GM21825 (cell line): ENCODE results near the gene PPP1R9B.

Experiments used
- ATAC-seq: cut with Tn5 transposase; IDR thresholded peaks from one replicate; pipeline ENCODE4 v1.9.1; 2021; ENCODE audit warnings: mild to moderate bottlenecking, moderate library complexity; ENCODE audit not compliant: unreplicated experiment

Gene PPP1R9B

GRCh38 chr17:50110591-50111349, 39.7 kb downstream of the PPP1R9B start:
- ATAC-seq = no peak

- ATAC-seq = no peak
Observed at GRCh38 chr17:50109785-50110184, 40.7 kb downstream of the PPP1R9B start.

- ATAC-seq = no peak
Observed at GRCh38 chr17:50109207-50109606, 41.3 kb downstream of the PPP1R9B start.

- ATAC-seq = no peak
Observed at GRCh38 chr17:50108556-50108955, 41.9 kb downstream of the PPP1R9B start.

GRCh38 chr17:50107790-50108414, 42.6 kb downstream of the PPP1R9B start:
- ATAC-seq = no peak

- no peak for ATAC-seq
Observed at GRCh38 chr17:50106393-50107131, 43.9 kb downstream of the PPP1R9B start.

- no peak for ATAC-seq
Observed at GRCh38 chr17:50105811-50106210, 44.7 kb downstream of the PPP1R9B start.

GRCh38 chr17:50103941-50104340, 46.5 kb downstream of the PPP1R9B start:
- no peak for ATAC-seq

GRCh38 chr17:50103252-50103651, 47.2 kb downstream of the PPP1R9B start:
- no peak for ATAC-seq

GRCh38 chr17:50102164-50102991, 48.1 kb downstream of the PPP1R9B start:
- no peak for ATAC-seq

GRCh38 chr17:50101346-50102163, 48.9 kb downstream of the PPP1R9B start:
- no peak for ATAC-seq

- ATAC-seq = no peak
Observed at GRCh38 chr17:50100921-50101345, 49.5 kb downstream of the PPP1R9B start.

- no peak for ATAC-seq
Observed at GRCh38 chr17:50100480-50100883, 50.0 kb downstream of the PPP1R9B start.

GRCh38 chr17:50099003-50099402, 51.5 kb downstream of the PPP1R9B start:
- no peak for ATAC-seq

GRCh38 chr17:50098583-50098982, 51.9 kb downstream of the PPP1R9B start:
- no peak for ATAC-seq

- ATAC-seq = no peak
Observed at GRCh38 chr17:50097926-50098325, 52.6 kb downstream of the PPP1R9B start.

GRCh38 chr17:50097455-50097854, 53.0 kb downstream of the PPP1R9B start:
- ATAC-seq = no peak

GRCh38 chr17:50096758-50097157, 53.7 kb downstream of the PPP1R9B start:
- ATAC-seq = no peak

GRCh38 chr17:50096092-50096491, 54.4 kb downstream of the PPP1R9B start:
- no peak for ATAC-seq

- ATAC-seq = no peak
Observed at GRCh38 chr17:50095626-50096037, 54.8 kb downstream of the PPP1R9B start.
